ENCODE results near the gene NOVA2.

DNA sequence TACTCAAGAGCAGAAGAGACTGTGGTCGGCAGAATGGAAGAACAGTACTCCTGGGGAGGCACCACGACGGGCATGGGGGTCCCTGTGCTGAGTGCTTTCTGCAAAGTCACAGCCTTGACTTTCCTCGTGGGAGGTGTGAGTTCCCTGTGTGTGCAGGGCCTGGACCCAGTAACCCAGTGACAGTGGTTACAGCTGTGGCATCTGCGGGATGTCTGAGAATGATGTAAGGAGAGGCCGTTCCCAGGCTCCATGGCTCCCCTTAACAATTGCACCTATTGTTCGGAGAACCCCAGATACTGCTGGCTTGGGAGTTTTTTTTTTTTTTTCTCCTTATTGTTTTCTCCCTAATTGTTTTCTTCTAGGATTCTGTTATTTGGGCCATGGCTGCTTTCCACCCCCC lies 54.0 kb downstream of the NOVA2 start:
- TF ChIP-seq CTCF (IDR thresholded peaks at IDR 0.05) (no peak), POLR2AphosphoS5 (IDR thresholded peaks at IDR 0.05) (no peak), POLR2A (IDR thresholded peaks at IDR 0.05) (no peak)
